ENCODE data around the gene TRIML1.

The TRIML1 gene

GRCh38 chr4:188162698-188163097 is 23.5 kb downstream of the TRIML1 start:
- no peak overlapping the region for H3K4me3 ChIP-seq (ENCODE audit: control insufficient read depth, low read depth, low read length)
- no peak for DNase-seq (ENCODE audit: low read depth)
- no peak for TF ChIP-seq CTCF (IDR thresholded peaks at IDR 0.05; ENCODE audit: control insufficient read depth, insufficient read depth, low read depth, low read length, missing control alignments)

- H3K4me3 ChIP-seq (ENCODE audit: control insufficient read depth, low read depth, low read length) = no peak overlapping the region
- no peak for TF ChIP-seq CTCF (IDR thresholded peaks at IDR 0.05; ENCODE audit: control insufficient read depth, insufficient read depth, low read depth, low read length, missing control alignments)
- no peak for DNase-seq (ENCODE audit: low read depth)
Observed at GRCh38 chr4:188168726-188169373, 29.6 kb downstream of the TRIML1 start.

- no peak overlapping the region for H3K4me3 ChIP-seq (ENCODE audit: control insufficient read depth, low read depth, low read length)
- DNase-seq (ENCODE audit: low read depth) = no peak
- TF ChIP-seq CTCF (IDR thresholded peaks at IDR 0.05; ENCODE audit: control insufficient read depth, insufficient read depth, low read depth, low read length, missing control alignments) = no peak
Observed at GRCh38 chr4:188171551-188171950, 32.3 kb downstream of the TRIML1 start.

GRCh38 chr4:188175288-188175687 is 36.0 kb downstream of the TRIML1 start:
- DNase-seq (ENCODE audit: low read depth) = no peak
- TF ChIP-seq CTCF (IDR thresholded peaks at IDR 0.05; ENCODE audit: control insufficient read depth, insufficient read depth, low read depth, low read length, missing control alignments) = no peak
- no peak overlapping the region for H3K4me3 ChIP-seq (ENCODE audit: control insufficient read depth, low read depth, low read length)

GRCh38 chr4:188177997-188178675 is 38.9 kb downstream of the TRIML1 start:
- no peak for TF ChIP-seq CTCF (IDR thresholded peaks at IDR 0.05; ENCODE audit: control insufficient read depth, insufficient read depth, low read depth, low read length, missing control alignments)
- H3K4me3 ChIP-seq (ENCODE audit: control insufficient read depth, low read depth, low read length) = no peak overlapping the region
- no peak for DNase-seq (ENCODE audit: low read depth)

GRCh38 chr4:188178806-188179205 is 39.6 kb downstream of the TRIML1 start:
- DNase-seq (ENCODE audit: low read depth) = no peak
- TF ChIP-seq CTCF (IDR thresholded peaks at IDR 0.05; ENCODE audit: control insufficient read depth, insufficient read depth, low read depth, low read length, missing control alignments) = no peak
- H3K4me3 ChIP-seq (ENCODE audit: control insufficient read depth, low read depth, low read length) = no peak overlapping the region
